GM21526 (cell line): ENCODE results near the gene ZSWIM6.

Experiments
- ATAC-seq: cut with Tn5 transposase; IDR thresholded peaks from one replicate; pipeline ENCODE4 v1.9.1; 2021; ENCODE audit warnings: moderate library complexity; ENCODE audit not compliant: unreplicated experiment, low FRiP score

Gene ZSWIM6

GRCh38 chr5:61467766-61468482 lies 135.9 kb downstream of the ZSWIM6 start:
- ATAC-seq, result no peak

GRCh38 chr5:61468483-61468865 lies 136.4 kb downstream of the ZSWIM6 start:
- ATAC-seq, result no peak

DNA sequence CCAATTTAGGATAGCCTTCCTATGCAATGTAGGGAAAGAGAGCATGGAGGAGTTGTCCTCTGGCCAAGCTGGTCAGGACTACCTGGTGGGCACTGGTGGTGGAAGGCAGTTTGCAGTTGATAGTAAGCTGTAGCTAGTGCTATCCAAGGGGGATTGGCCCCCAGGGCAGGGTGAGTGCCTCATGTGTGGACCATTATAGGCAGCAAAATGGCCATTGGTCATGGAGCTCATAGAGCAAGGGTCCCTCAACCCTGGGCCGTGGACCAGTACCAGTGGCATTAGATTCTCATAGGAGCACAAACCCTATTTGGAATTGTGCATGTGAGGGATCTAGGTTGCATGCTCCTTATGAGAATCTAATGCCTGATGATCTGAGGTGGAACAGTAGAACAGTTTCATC lies 139.3 kb downstream of the ZSWIM6 start:
- ATAC-seq, result no peak

DNA sequence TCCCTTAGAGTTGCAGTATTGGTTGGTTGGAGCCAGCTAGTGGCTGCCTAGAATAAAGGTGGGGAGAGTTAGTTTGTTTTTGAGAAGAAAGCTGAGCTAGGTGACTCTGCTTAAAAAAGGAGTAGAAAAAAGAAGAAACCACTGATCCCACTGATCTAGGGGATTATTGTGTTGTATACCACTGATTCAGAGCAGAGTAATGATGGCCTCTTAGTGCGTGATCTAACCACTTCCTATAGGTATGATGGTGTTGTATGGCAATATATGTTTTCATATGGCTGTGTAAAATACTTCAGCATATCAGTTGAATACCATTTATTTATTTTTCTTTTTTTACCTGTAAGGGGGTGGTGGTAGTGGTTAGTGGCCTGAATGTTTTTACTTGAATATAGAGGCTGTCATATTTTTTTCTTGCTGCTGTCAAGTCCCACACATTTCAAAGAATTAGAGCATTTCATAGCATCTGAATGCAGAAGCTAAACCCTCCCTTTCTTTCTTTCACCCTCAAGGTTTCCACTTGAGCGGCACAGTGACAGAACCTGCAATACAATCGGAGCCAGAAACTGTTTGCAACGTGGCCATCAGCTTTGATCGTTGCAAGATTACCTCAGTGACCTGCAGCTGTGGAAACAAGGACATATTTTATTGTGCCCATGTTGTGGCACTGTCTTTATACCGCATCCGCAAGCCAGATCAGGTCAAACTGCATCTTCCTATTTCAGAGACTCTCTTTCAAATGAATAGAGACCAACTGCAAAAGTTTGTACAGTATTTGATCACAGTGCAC lies 140.3 kb downstream of the ZSWIM6 start:
- no peak for ATAC-seq

GRCh38 chr5:61474746-61475145 lies 142.7 kb downstream of the ZSWIM6 start:
- no peak for ATAC-seq

DNA sequence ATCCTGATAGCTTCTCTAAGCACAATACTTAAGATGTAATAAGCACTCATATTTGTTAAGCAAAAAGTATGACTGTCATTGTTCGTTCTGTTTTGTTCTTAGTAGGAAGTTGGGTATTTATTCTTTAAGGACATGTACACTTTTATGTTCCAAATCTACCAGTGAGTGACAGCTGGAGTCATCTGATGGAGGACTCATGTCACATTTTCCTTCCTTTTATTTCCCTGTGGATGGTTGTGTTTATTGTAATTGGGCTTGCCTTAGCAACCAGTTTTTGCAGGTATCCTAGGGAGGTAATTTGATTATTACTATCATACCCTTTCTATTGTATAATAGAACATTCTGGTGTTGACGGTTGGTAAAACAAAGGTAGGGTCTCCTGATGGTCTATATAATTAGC lies 145.7 kb downstream of the ZSWIM6 start:
- no peak for ATAC-seq

GRCh38 chr5:61479850-61480614 lies 148.0 kb downstream of the ZSWIM6 start:
- no peak for ATAC-seq

DNA sequence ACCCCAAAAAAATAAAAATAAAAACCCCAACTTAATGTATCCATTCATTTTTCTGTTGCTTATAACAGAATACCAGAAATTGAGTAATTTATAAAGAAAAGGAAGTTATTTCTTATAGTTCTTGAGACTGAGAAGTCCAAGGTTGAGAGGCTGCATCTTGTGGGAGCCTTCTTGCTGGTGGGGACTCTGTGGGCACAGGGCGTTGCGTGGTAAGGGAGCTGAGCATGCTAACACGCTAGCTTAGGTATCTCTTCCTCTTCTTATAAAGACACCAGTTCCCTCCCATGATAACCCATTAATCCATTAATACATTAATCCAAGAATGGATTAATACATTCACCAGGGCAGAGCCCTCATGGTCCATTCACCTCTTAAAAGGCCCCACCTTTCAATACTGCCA lies 150.9 kb downstream of the ZSWIM6 start:
- no peak for ATAC-seq

GRCh38 chr5:61486476-61486875 lies 154.4 kb downstream of the ZSWIM6 start:
- no peak for ATAC-seq

- no peak for ATAC-seq
Measured at GRCh38 chr5:61489574-61489973, 157.5 kb downstream of the ZSWIM6 start.

DNA sequence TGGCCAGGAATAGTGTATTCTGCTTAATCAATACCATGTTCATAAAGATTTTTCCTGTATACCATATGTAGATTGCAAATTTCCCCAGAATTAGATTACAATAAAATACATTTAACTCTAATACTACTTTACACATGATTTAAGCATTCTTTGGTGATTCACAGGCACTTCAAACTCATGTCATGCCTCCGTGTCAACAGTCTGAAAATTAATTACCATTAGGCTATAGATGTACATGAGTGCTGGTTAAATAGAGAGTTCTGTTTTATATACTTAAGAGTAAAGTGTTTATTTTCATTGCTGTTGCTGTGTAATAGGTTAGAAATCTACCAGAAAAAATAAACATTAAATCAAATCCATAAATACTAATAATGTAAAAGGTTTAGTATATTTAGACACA lies 159.8 kb downstream of the ZSWIM6 start:
- no peak for ATAC-seq

DNA sequence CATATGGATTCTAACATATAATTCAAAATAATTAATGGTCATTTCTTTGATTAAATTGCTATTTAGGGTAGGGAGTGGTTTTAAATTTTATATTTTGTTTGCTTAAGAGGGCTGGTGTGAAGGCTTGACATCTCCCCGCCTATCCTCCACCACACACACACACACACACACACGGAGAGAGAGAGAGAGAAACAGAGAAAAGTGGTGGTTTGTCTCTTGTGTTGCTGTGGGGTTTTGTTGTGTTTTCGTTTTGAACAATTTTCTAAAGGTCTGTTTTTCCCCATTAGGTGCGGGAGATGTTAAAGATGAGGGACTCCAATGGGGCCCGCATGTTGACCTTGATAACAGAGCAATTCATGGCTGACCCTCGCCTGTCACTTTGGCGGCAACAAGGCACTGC lies 161.9 kb downstream of the ZSWIM6 start:
- ATAC-seq, result no peak

DNA sequence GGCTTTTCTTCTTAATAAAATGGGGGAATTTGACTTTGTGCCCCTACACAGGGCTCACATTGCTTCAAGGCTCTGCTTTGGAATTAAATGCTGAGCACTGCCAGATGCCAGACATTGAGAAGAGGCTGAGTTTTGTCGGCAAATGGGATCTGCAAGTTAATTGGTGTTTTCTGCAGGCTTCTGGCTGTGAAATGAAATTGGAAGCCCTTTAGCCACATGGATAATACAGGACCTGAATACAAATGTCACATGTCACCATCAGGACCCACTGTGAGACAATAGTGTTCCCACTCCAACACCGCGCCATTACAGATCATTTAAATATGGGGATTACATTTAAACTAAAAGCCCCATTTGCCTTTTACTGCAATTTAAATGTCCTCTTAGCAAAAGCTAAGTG lies 164.4 kb downstream of the ZSWIM6 start:
- no peak for ATAC-seq

DNA sequence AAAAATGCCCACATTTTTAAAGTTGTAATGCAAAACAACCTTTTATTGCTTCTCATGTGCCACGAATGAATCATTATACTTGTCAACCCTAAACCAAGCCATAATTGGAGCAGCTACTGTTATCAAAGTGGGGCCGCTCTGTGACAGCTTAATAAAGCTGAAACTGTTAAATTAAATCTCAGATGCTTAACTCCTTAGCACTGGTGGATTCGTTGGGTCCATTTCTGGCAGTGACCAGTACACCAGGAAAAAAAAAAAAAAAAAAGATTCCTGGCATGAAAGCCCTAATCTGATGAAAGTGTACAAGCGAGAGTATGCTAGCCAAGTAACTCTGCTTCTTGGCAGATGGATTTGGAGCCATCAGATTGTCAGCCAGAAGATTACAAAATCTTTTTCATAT lies 164.8 kb downstream of the ZSWIM6 start:
- no peak for ATAC-seq

DNA sequence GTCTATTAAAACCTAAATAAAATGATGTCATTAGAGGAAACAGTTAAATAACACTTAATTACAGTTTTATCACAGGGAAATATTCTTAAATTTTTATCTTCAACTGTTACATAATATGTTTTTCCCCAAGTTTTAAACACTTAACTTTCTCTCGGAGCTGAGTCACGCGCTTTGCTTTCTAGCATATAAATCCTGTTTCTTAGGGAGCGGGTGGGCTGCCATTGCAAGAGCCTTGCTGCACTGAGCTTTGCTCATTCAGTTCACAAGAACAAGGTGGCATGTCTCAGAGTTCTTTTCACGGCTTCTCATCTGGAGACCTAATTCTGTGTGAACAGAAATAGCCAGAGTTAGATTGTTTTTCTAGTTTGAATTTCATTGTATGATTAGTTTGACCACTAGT lies 166.1 kb downstream of the ZSWIM6 start:
- no peak for ATAC-seq

GRCh38 chr5:61501971-61502370 lies 169.9 kb downstream of the ZSWIM6 start:
- no peak for ATAC-seq

GRCh38 chr5:61504143-61504770 lies 172.2 kb downstream of the ZSWIM6 start:
- no peak for ATAC-seq

- ATAC-seq, result no peak
Measured at GRCh38 chr5:61505281-61505680, 173.2 kb downstream of the ZSWIM6 start.

DNA sequence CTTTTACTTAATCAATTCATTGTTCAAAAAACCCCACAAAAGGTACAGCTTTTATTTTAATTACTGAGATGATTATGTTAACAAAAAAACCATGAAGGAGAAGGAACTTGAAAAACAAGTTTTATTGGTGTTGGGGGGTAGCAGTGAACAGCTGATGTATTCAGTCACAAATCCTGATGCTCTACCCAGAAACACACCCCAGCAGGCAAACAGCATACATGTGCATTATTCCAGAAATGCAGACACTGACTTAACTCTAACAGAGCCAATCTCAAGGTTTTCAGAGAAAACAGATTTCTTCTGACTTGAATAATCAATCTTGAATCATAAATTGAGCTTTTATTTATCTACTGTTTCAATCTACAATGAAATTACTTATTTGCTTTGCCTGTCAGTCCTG lies 175.2 kb downstream of the ZSWIM6 start:
- no peak for ATAC-seq

- ATAC-seq, result no peak
Measured at GRCh38 chr5:61516946-61517345, 184.9 kb downstream of the ZSWIM6 start.

DNA sequence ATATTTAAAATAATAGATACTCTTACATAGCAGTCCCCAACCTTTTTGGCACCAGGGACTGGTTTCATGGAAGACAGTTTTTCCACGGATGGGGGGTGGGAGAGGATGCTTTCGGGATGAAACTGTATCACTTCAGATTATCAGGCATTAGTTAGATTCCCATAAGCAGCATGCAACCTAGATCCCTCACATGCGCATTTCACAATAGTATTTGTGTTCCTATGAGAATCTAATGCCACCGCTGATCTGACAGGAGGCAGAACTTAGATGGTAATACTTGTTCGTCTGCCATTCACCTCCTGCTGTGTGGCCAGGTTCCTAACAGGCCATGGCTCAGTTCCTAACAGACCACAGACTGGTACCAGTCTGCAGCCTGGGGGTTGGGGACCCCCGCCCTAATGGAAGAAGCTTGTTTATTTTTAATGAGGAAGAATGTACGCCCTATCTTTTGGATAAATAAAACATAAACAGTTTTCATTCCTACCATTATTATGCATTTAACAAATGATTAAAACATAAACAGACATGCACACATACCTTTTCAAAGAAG lies 187.7 kb downstream of the ZSWIM6 start:
- ATAC-seq, result no peak
